Activated T-helper 17 cell treated with anti-CD3 and anti-CD28 coated beads, Interleukin-2, amount 50 U/mL, for 72 hours (primary cell): ENCODE measurements around the gene PADI3. TPM values are rescaled to one million over a fixed set of nuclear protein-coding genes. Genes with fewer than 3 reads are reported as not detected.

Experiments
- ATAC-seq: fragments of 150-1000 bp; cut with Tn5 transposase; replicated peaks from 2 replicates; pipeline ENCODE4 v1.10.0; 2021; ENCODE audit warnings: mild to moderate bottlenecking, moderate library complexity
- H3K27ac Mint-ChIP-seq: one replicate; pipeline ENCODE4 v1.8.0; 2022; ENCODE audit warnings: mixed read lengths
- H3K27me3 Mint-ChIP-seq: one replicate; pipeline ENCODE4 v1.8.0; 2022; ENCODE audit warnings: mixed read lengths
- H3K36me3 Mint-ChIP-seq: one replicate; pipeline ENCODE4 v1.8.0; 2022; ENCODE audit warnings: low read depth, mild to moderate bottlenecking, mixed read lengths
- H3K4me1 Mint-ChIP-seq: one replicate; pipeline ENCODE4 v1.8.0; 2022; ENCODE audit warnings: mixed read lengths
- H3K4me3 Mint-ChIP-seq: one replicate; pipeline ENCODE4 v1.8.0; 2022; ENCODE audit warnings: mild to moderate bottlenecking, mixed read lengths
- H3K9me3 Mint-ChIP-seq: one replicate; pipeline ENCODE4 v1.8.0; 2022; ENCODE audit warnings: mixed read lengths
- total RNA-seq, 2 donors: library from RNA; stranded (reverse); gene quantifications; one replicate each; pipeline ENCODE4 v1.2.3, GENCODE V29; 2022

The PADI3 gene
- total RNA-seq, 2 donors from 2014 or later, result not detected

DNA sequence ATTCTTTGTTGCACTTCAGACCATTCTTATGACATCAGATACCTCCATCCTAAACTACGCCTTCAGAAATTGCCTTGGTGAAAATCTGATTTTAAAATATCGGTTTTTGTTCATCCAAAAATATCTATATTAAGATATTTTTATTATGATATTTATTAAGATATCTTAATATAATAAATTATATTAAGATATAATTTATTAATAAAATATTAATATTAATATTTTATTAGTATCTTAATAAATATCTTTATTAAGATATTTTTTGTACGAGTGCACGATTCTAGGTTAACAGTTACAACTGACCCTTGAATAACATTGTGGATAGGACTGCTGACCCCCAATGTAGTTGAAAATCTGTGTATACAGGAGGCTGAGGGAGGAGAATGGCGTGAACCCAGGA, 80.0 kb downstream of the PADI3 start:
- Mint-ChIP-seq H3K36me3 (no peaks in the 10 kb centered on the region), H3K9me3 (no peaks in the 10 kb centered on the region), H3K4me1 (no peaks in the 10 kb centered on the region), H3K27me3 (peaks cover 25% of the 10 kb centered on the region), H3K4me3 (no peak overlapping the region), H3K27ac (no peak overlapping the region)
- no peak for ATAC-seq

DNA sequence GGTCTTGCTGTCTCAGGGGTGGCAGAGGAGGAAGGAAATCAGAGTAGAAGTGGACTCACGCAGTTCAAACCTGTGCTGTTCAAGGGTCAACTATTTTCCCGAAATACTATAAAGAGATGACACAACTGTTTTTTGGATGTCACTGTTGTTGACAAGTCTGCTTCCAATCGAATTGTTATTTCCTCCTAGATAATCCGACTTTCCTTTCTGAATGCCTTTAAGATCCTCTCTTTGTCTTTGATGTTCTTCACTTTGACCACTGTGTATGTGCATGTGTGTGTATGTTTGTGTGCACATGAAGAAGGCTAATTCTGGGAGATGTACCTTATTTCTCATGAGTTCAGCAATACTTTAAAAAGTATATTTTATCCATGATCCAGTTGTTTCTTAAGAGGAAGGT, 80.7 kb downstream of the PADI3 start:
- no peak overlapping the region for H3K4me3 Mint-ChIP-seq
- no peak overlapping the region for H3K27ac Mint-ChIP-seq
- no peak for ATAC-seq
- H3K36me3 Mint-ChIP-seq, result no peaks in the 10 kb centered on the region
- no peaks in the 10 kb centered on the region for H3K4me1 Mint-ChIP-seq
- H3K9me3 Mint-ChIP-seq, result no peaks in the 10 kb centered on the region
- H3K27me3 Mint-ChIP-seq, result peaks cover 27% of the 10 kb centered on the region

DNA sequence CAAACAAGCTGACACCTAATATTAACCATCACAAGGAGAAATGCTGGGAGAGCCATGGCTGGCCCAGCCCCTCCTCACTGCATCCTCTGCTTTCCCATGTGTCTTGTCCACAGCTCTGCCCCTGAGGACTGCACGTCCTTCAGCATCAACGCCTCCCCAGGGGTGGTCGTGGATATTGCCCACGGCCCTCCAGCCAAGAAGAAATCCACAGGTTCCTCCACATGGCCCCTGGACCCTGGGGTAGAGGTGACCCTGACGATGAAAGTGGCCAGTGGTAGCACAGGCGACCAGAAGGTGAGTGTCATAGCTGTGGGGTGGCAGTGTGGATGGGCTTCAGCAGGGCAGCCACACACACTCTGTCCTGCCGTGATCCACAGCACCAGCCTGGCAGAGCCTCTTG, 82.0 kb downstream of the PADI3 start:
- no peak overlapping the region for H3K27ac Mint-ChIP-seq
- H3K27me3 Mint-ChIP-seq, result peaks cover 30% of the 10 kb centered on the region
- ATAC-seq, result no peak
- no peaks in the 10 kb centered on the region for H3K4me1 Mint-ChIP-seq
- no peaks in the 10 kb centered on the region for H3K9me3 Mint-ChIP-seq
- no peak overlapping the region for H3K4me3 Mint-ChIP-seq
- H3K36me3 Mint-ChIP-seq, result no peaks in the 10 kb centered on the region

DNA sequence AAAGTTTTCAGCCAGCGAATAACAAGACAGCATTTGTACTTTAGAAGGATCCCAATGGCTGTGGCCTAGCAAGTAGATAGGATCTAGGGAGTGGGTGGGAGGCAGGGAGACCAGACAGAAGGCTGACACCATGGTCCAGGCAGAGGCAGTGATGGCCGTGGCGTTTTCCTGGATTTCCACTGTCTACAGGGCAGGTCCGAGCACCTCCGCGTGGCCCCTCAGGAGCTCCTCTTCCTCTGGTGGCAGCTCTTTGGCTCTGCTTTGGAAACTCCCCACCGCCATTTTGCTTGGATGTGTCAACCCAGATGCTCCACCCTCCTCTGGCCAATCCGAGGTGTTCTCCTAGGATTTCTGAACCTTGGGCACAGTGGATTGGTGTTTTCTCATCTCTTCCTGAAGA, 84.2 kb downstream of the PADI3 start:
- no peak for ATAC-seq

More for the DNA sequence above, 84.2 kb downstream of the PADI3 start:
- Mint-ChIP-seq H3K4me1 (no peaks in the 10 kb centered on the region), H3K4me3 (no peak overlapping the region), H3K36me3 (no peaks in the 10 kb centered on the region), H3K9me3 (no peaks in the 10 kb centered on the region), H3K27me3 (peaks cover 33% of the 10 kb centered on the region), H3K27ac (no peak overlapping the region)

Other genes with a start within 250 kb of the PADI3 start
- 10 to 100 TPM; 24.2 to 51.7 TPM for gene ATP13A2, start 237.2 kb upstream of the PADI3 start, total RNA-seq
- gene SDHB, start 195.1 kb upstream of the PADI3 start, total RNA-seq, result 100 to 1,000 TPM in 1 of 2 donors, 10 to 100 TPM in 1; 82.9 to 137 TPM
- under 1 TPM; 0.13 to 0.26 TPM for gene PADI2, start 129.6 kb upstream of the PADI3 start, total RNA-seq
- not detected for gene PADI1, start 44.0 kb upstream of the PADI3 start, total RNA-seq
- under 1 TPM in 1 of 2 donors, not detected in 1; 0.19 TPM for gene PADI4, start 59.1 kb downstream of the PADI3 start, total RNA-seq
- gene PADI6, start 123.1 kb downstream of the PADI3 start, total RNA-seq, result not detected
- gene RCC2, start 190.6 kb downstream of the PADI3 start, total RNA-seq, result 100 to 1,000 TPM in 1 of 2 donors, 10 to 100 TPM in 1; 60.5 to 108 TPM